Loucy (cell line): ENCODE measurements around the gene DMPK.

Experiments used
- H2AFZ ChIP-seq: fragments of 200-600 bp; sonication (generic); 2 replicates; pipeline ENCODE4 v1.6.0; 2016; ENCODE audit warnings: antibody characterized with exemption, mild to moderate bottlenecking, low read length, moderate library complexity
- H3F3A ChIP-seq: fragments of 200-600 bp; 2 replicates; pipeline ENCODE4 v1.6.0; 2016; ENCODE audit warnings: antibody characterized with exemption, low read depth, mild to moderate bottlenecking
- H3K27me3 ChIP-seq: fragments of 200-600 bp; sonication (generic); 2 replicates; pipeline ENCODE4 v1.6.1; 2014; ENCODE audit warnings: low read length, mild to moderate bottlenecking; ENCODE audit not compliant: insufficient read depth, poor library complexity, severe bottlenecking
- H3K36me3 ChIP-seq: fragments of 200-600 bp; sonication (generic); 2 replicates; pipeline ENCODE4 v1.6.1; 2016; ENCODE audit warnings: low read length; ENCODE audit not compliant: insufficient read depth
- H3K4me1 ChIP-seq: fragments of 200-600 bp; sonication (generic); 2 replicates; pipeline ENCODE4 v1.5.1; 2014; ENCODE audit warnings: low read length, mild to moderate bottlenecking; ENCODE audit not compliant: insufficient read depth, poor library complexity, severe bottlenecking
- H3K4me2 ChIP-seq: fragments of 200-600 bp; sonication (generic); 2 replicates; pipeline ENCODE4 v1.6.0; 2014; ENCODE audit warnings: antibody characterized with exemption, low read length, low read depth, mild to moderate bottlenecking; ENCODE audit not compliant: poor library complexity, severe bottlenecking
- H3K4me3 ChIP-seq: fragments of 200-600 bp; sonication (generic); 2 replicates; pipeline ENCODE4 v1.5.1; 2014; ENCODE audit warnings: low read length, mild to moderate bottlenecking, mixed read lengths; ENCODE audit not compliant: poor library complexity, severe bottlenecking
- H3K79me2 ChIP-seq: fragments of 200-600 bp; sonication (generic); 2 replicates; pipeline ENCODE4 v1.6.1; 2014; ENCODE audit warnings: low read length; ENCODE audit not compliant: insufficient read depth
- H3K9ac ChIP-seq: fragments of 200-600 bp; sonication (generic); 2 replicates; pipeline ENCODE4 v1.6.0; 2014; ENCODE audit warnings: mild to moderate bottlenecking, low read depth, low read length, moderate library complexity; ENCODE audit not compliant: poor library complexity, severe bottlenecking
- H3K9me2 ChIP-seq: fragments of 200-600 bp; sonication (generic); replicated peaks from 2 replicates; pipeline ENCODE4 v1.6.1; 2016; ENCODE audit warnings: low read depth, low read length, mixed read lengths
- H3K9me3 ChIP-seq: fragments of 200-600 bp; sonication (generic); 2 replicates; pipeline ENCODE4 v1.6.1; 2014; ENCODE audit warnings: mild to moderate bottlenecking, antibody characterized with exemption, low read length, low read depth; ENCODE audit not compliant: insufficient read depth
- H4K20me1 ChIP-seq: fragments of 200-600 bp; sonication (generic); 2 replicates; pipeline ENCODE4 v1.6.0; 2014; ENCODE audit warnings: antibody characterized with exemption, low read length, mild to moderate bottlenecking; ENCODE audit not compliant: insufficient read depth, poor library complexity, severe bottlenecking
- CTCF ChIP-seq: fragments of 200-600 bp; sonication (generic); conservative IDR thresholded peaks from 2 replicates; pipeline ENCODE4 v1.5.1; 2014; ENCODE audit warnings: mild to moderate bottlenecking, antibody characterized with exemption, low read length
- EZH2phosphoT487 ChIP-seq: fragments of 200-600 bp; IDR thresholded peaks from 2 replicates; pipeline ENCODE4 v1.6.1; 2018; ENCODE audit warnings: antibody characterized with exemption, mild to moderate bottlenecking, moderate library complexity, borderline replicate concordance

DMPK gene

GRCh38 chr19:45794627-45795026 is 12.3 kb upstream of the DMPK start:
- Histone ChIP-seq H3K4me1 (peaks cover 22% of the 10 kb centered on the region), H3K4me2 (no peak overlapping the region), H3K79me2 (0 out of 2 replicates have a peak, but pooled peaks cover 4% of the 10 kb centered on the region), H3K27me3 (no peaks in the 10 kb centered on the region), H4K20me1 (peaks cover 16% of the 10 kb centered on the region), H3K4me3 (no peak overlapping the region), H3K9me3 (no peaks in the 10 kb centered on the region), H3K9me2 (no peaks in the 10 kb centered on the region), H2AFZ (no peak overlapping the region), H3K36me3 (no peaks in the 10 kb centered on the region), H3K9ac (no peak overlapping the region), H3F3A (0 out of 2 replicates have a peak, but pooled peaks cover 4% of the 10 kb centered on the region)
- TF ChIP-seq EZH2phosphoT487, result no peak
- no peak for TF ChIP-seq CTCF

DNA sequence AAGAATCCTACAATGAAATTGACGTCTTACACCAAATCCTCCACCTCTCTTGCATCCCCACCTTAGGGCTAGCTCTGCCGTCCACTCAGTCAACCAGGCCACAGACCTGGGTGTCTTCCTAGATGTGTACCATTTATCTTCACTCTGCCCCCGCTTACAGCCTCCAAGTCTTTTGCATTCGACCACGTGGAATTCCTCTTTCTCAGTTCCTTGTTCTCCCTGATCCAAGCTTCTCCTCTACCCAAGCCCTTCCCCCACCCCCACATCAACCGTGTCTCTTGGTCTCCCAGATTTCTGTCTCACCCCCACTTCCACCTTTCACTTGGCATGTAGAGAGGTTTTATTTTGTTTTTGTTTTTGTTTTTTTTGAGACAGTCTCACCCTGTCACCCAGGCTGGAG is 11.6 kb upstream of the DMPK start:
- Histone ChIP-seq H3K4me1 (peaks cover 22% of the 10 kb centered on the region), H3K9ac (no peak overlapping the region), H3F3A (peaks cover 4% of the 10 kb centered on the region; the same call in 1 of the 2 replicates), H3K9me3 (no peaks in the 10 kb centered on the region), H3K27me3 (no peaks in the 10 kb centered on the region), H3K36me3 (peaks cover 5% of the 10 kb centered on the region; the same call in 1 of the 2 replicates), H2AFZ (no peak overlapping the region), H3K79me2 (0 out of 2 replicates have a peak, but pooled peaks cover 4% of the 10 kb centered on the region), H3K4me3 (no peak overlapping the region), H3K9me2 (no peaks in the 10 kb centered on the region), H4K20me1 (peaks cover 23% of the 10 kb centered on the region), H3K4me2 (no peak overlapping the region)
- TF ChIP-seq CTCF, result no peak
- TF ChIP-seq EZH2phosphoT487, result no peak

DNA sequence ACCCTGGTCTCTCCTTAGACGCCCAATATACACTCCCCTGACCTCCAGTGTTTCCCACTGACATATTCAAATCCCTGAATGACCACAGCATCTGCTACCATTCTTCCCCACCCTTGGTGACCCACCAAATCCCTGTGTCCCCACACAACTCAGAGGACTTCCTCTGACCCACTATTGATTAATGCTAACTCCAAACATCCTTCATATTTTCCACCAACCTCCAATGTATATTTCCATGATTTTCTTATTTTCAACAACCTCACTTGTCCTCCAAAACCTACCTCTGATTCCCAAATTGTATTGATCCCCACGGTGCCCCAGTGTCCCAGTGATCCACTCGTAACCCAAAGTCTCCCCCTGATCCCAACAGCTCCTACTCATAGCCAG is 10.9 kb upstream of the DMPK start:
- TF ChIP-seq EZH2phosphoT487 (no peak), CTCF (no peak)
- no peaks in the 10 kb centered on the region for H3K9me3 ChIP-seq
- H3K27me3 ChIP-seq, result no peaks in the 10 kb centered on the region
- no peaks in the 10 kb centered on the region for H3K9me2 ChIP-seq
- no peak overlapping the region for H2AFZ ChIP-seq
- 0 out of 2 replicates have a peak, but pooled peaks cover 4% of the 10 kb centered on the region for H3K79me2 ChIP-seq
- H3K9ac ChIP-seq, result no peak overlapping the region
- peaks cover 5% of the 10 kb centered on the region; the same call in 1 of the 2 replicates for H3K36me3 ChIP-seq
- peaks cover 4% of the 10 kb centered on the region; the same call in 1 of the 2 replicates for H3F3A ChIP-seq
- H3K4me1 ChIP-seq, result peaks cover 22% of the 10 kb centered on the region
- peak overlapping the region; percentile 50 for H3K4me2 ChIP-seq
- H3K4me3 ChIP-seq, result peak overlapping the region; percentile 63
- H4K20me1 ChIP-seq, result peaks cover 30% of the 10 kb centered on the region
